GM23248 (cell line): ENCODE data around the gene SLC7A10.

ENCODE experiments used
- EZH2 ChIP-seq: fragments of 200-600 bp; sonication (generic); IDR thresholded peaks from 2 replicates; pipeline ENCODE4 v1.6.1; 2018; ENCODE audit warnings: antibody characterized with exemption, mild to moderate bottlenecking; ENCODE audit not compliant: insufficient read depth, poor library complexity, severe bottlenecking
- EZH2phosphoT487 ChIP-seq: fragments of 200-600 bp; sonication (generic); IDR thresholded peaks from 2 replicates; pipeline ENCODE4 v1.6.1; 2018; ENCODE audit warnings: antibody characterized with exemption, moderate library complexity, mild to moderate bottlenecking, low read depth; ENCODE audit not compliant: insufficient read depth

GRCh38 chr19:33203529-33203928 lies 22.1 kb downstream of the SLC7A10 start:
- no peak for TF ChIP-seq EZH2
- TF ChIP-seq EZH2phosphoT487 = no peak
